Dorsolateral prefrontal cortex (tissue), 118 donors: Measurements from ENCODE around the gene CR2. TPM values are rescaled to one million over a fixed set of nuclear protein-coding genes. Genes with fewer than 3 reads are reported as not detected.

Source experiments
- total RNA-seq, 120 experiments: library from RNA; stranded (reverse); gene quantifications; one replicate each; pipeline versions ENCODE4 v1.2.3 to v1.2.4, GENCODE V29; 2022

The CR2 gene
- total RNA-seq, 120 experiments from 2014 or later = 0.11 to 3.5 (median 0.26) TPM; not detected in 58

Other genes starting within 250 kb of the CR2 start
- 10 to 100 TPM; 11.7 to 83.5 (median 35.7) TPM for gene CD55, start 132.7 kb upstream of the CR2 start, total RNA-seq
- gene CR1, start 41.8 kb downstream of the CR2 start, total RNA-seq = 1 to 10 TPM in 94 of 120 experiments, under 1 TPM in 26; 0.07 to 9.7 (median 2.0) TPM
- 1 to 10 TPM in 10 of 120 experiments, under 1 TPM in 7, not detected in 103; 0.28 to 3.5 (median 1.3) TPM for gene CR1L, start 190.8 kb downstream of the CR2 start, total RNA-seq